Lower leg skin (tissue), 3 donors: Measurements from ENCODE around the gene CAMK2B.

Experiments used
- POLR2A ChIP-seq, 2 donors: fragments of 450-650 bp; IDR thresholded peaks; one replicate each; pipeline ENCODE4 v1.6.1; 2016 to 2017; ENCODE audit warnings: antibody characterized with exemption in 2 of 2, mild to moderate bottlenecking in 1 of 2, moderate library complexity in 1 of 2
- TF ChIP-seq, protein P1 (sequence below), 3 donors: fragments of 450-650 bp; IDR thresholded peaks; one replicate each; pipeline ENCODE4 v1.5.1; 2016; ENCODE audit warnings: antibody characterized with exemption in 3 of 3, mild to moderate bottlenecking in 3 of 3, moderate library complexity in 2 of 3

DNA sequence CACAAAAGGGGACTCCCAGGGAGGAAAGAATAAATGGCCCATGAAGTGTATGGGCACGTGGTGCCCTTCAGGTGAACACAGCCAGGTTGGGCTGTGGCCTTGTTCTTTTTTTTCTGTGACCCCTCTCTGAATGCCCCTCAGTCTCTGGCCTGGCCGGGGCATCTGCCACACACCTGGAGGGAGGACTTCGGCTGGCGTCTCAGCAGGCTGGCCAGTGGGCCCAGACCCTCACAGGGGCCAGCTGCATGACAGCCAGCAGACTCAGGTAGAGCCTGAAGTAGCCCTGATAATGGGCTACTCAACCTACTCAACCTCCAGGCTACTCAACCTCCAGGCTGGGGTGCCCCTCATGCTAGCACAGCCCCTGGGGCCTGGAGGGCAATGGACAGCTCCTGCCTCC lies 9.8 kb upstream of the CAMK2B start:
- TF ChIP-seq, protein P1, sequence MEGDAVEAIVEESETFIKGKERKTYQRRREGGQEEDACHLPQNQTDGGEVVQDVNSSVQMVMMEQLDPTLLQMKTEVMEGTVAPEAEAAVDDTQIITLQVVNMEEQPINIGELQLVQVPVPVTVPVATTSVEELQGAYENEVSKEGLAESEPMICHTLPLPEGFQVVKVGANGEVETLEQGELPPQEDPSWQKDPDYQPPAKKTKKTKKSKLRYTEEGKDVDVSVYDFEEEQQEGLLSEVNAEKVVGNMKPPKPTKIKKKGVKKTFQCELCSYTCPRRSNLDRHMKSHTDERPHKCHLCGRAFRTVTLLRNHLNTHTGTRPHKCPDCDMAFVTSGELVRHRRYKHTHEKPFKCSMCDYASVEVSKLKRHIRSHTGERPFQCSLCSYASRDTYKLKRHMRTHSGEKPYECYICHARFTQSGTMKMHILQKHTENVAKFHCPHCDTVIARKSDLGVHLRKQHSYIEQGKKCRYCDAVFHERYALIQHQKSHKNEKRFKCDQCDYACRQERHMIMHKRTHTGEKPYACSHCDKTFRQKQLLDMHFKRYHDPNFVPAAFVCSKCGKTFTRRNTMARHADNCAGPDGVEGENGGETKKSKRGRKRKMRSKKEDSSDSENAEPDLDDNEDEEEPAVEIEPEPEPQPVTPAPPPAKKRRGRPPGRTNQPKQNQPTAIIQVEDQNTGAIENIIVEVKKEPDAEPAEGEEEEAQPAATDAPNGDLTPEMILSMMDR (IDR thresholded peaks at IDR 0.05): no peak
- no peak for TF ChIP-seq POLR2A (IDR thresholded peaks at IDR 0.05)
